HG02885 (cell line): Measurements from ENCODE around the gene CIBAR2.

Experiments
- ATAC-seq: cut with Tn5 transposase; IDR thresholded peaks from one replicate; pipeline ENCODE4 v1.9.1; 2021; ENCODE audit warnings: mild to moderate bottlenecking; ENCODE audit not compliant: unreplicated experiment, poor library complexity

The CIBAR2 gene

DNA sequence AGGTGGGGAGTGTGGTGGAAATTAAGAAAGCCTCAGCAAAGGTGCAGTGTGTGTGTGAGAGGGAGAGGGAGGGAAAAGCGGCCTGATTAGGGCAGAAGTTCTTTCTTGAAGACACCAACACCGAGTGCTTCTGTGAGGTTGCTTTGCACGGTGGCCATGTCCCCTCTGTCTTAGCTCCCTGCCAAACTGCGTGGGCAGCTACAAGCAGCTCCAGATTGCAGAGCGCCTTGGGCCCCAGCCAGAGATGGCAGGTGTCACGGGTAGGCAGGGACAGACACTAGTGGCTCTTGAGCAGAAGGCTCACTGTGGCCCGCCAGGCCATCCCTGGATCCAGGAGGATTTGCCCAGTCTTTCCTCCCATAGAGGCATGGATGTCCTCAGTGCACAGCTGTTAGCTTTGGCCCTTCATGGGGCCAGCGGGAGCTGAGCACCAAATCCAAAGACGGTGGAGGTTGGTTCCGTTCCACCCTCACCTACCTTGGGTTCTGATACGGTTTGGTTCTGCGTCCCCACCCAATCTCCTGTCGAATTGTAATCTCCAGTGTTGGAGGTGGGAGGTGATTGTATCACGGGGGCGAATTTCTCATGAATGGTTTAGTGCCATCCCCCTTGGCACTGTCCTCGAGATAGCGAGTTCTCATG is 63.2 kb downstream of the CIBAR2 start:
- ATAC-seq, result no peak
